Measurements from ENCODE around the gene OPALIN. TPM values are rescaled to one million over a fixed set of nuclear protein-coding genes. Genes with fewer than 3 reads are reported as not detected.
A peak's percentile ranks its signal among the peaks of the same experiment; 100 is the strongest.

The OPALIN gene
- total RNA-seq, 1 donor from 2014 or later, result not detected

DNA sequence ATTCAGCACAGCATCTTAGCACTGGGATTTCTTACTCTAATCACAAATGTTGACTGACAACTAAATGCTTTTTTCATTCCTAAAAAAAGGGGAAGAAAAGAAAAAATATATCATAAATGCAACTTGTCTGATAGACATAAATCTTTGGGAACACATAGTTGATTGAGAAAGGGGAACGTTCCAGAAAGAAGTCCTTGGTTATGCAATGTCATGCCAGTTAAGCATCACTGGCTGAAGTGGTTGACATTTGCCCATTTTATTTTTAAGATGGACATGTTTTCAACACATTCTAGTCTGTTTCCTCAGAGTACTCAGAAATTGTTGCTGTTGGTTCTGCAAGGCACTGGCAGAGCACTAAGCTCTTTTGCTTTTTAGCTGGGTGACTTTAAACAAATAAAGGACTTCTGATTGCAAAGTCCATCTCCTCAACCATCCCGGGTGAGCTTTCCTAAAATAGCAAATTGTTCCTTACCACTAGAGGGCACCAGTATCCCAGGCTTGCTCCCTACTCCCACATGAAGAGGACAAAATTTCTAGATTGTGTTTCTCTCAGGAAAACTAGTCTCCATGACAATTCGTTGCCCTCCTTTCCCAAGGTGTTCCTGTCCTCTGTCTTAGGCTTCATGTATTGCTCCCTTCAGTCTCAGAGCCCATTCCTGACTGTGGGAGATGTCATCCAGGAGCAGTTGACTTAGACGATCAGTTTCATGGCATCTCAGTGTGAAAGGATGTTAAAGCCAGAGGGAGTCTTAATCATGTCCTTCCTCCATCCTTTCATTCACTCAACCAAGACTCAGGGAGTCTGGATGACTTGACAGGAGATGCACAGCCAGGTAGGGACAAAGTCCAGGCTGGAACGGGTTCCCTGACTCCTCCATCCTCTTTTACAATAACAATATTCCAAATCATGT lies 23.9 kb downstream of the OPALIN start:
- Histone ChIP-seq H3K36me3 (ENCODE audit: control insufficient read depth, insufficient read depth, low read length) (no peaks in the 10 kb centered on the region), H3K4me3 (ENCODE audit: low read depth, low read length) (no peak overlapping the region), H3K27me3 (ENCODE audit: control insufficient read depth, insufficient read depth, low read length) (peaks cover 8% of the 10 kb centered on the region)
- no peak for DNase-seq (ENCODE audit: low read depth)
- peak; percentile 83 for TF ChIP-seq CTCF (IDR thresholded peaks at IDR 0.05; ENCODE audit: insufficient read depth, low read length, poor library complexity, severe bottlenecking)

DNA sequence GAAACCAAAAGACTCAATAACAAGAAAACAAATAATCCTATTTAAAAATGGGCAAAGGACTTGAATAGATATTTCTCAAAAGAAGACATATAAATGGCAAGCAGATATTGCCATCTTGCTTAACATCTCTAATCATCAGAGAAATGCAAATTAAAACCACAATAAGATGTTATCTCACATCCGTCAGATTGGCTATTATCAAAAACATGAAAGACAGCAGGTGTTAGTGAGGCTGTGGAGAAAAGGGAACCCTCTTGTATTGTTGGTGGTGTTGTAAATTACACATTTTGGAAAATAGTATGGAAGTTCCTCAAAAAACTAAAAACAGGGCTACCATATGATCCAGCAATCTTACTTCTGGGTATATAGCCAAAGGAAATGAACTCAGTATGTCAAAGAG lies 25.7 kb downstream of the OPALIN start:
- TF ChIP-seq CTCF (IDR thresholded peaks at IDR 0.05; ENCODE audit: insufficient read depth, low read length, poor library complexity, severe bottlenecking), result no peak
- H3K27me3 ChIP-seq (ENCODE audit: control insufficient read depth, insufficient read depth, low read length), result peaks cover 4% of the 10 kb centered on the region
- no peak overlapping the region for H3K4me3 ChIP-seq (ENCODE audit: low read depth, low read length)
- no peak for DNase-seq (ENCODE audit: low read depth)
- H3K36me3 ChIP-seq (ENCODE audit: control insufficient read depth, insufficient read depth, low read length), result no peaks in the 10 kb centered on the region

DNA sequence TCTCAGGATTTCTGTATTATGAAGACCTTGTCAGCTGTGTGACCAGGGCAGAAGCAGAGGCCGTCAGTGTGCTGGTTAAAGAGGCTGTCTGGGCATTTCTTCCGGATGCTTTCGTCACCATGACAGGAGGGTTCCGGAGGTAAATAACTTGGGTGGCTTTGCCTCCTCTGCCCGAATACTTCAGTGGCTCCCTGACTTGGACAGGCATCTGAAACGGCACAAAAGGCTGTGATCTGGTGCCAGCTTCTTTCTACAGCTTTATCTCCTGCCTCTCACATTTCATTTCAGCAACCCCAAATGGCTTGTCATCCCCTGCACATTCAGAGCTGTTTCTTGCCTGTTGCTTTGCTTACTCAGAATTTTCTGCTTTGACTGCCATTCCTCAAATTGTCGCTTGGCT lies 31.3 kb downstream of the OPALIN start:
- Histone ChIP-seq H3K27me3 (ENCODE audit: control insufficient read depth, insufficient read depth, low read length) (no peaks in the 10 kb centered on the region), H3K36me3 (ENCODE audit: control insufficient read depth, insufficient read depth, low read length) (no peaks in the 10 kb centered on the region), H3K4me3 (ENCODE audit: low read depth, low read length) (no peak overlapping the region)
- DNase-seq (ENCODE audit: low read depth), result no peak
- TF ChIP-seq CTCF (IDR thresholded peaks at IDR 0.05; ENCODE audit: insufficient read depth, low read length, poor library complexity, severe bottlenecking), result no peak

DNA sequence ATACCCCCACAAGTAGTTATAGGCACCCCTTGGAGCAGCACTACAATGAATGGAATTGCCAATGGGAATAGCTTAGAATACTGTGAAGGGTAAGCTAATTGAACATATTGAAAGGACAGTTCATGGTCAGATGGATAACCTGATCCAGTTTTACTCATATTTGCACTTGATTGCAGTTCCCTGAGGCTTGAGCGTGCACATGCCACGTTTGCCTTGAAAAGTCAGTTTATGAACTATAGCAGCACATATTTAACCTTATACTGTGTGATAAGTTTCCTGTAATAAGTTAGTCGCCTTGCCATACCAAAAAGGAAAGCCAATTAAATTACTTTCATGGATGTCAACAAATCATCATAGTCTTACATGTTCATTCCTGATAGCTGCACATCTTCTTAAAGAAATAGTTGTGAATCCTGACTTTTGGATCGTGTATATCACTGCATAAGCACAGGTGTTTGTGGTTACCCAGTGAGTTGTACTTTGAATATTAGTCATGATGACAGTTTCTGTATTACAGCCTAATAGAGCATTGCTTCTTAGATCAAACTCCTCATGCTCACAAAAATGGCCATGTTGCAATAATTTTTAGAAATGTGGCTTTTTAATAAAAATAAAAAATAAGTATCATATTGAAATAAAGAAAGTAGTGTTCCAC lies 33.0 kb downstream of the OPALIN start:
- H3K36me3 ChIP-seq (ENCODE audit: control insufficient read depth, insufficient read depth, low read length), result no peaks in the 10 kb centered on the region
- DNase-seq (ENCODE audit: low read depth), result no peak
- TF ChIP-seq CTCF (IDR thresholded peaks at IDR 0.05; ENCODE audit: insufficient read depth, low read length, poor library complexity, severe bottlenecking), result no peak
- H3K27me3 ChIP-seq (ENCODE audit: control insufficient read depth, insufficient read depth, low read length), result no peaks in the 10 kb centered on the region
- no peak overlapping the region for H3K4me3 ChIP-seq (ENCODE audit: low read depth, low read length)

DNA sequence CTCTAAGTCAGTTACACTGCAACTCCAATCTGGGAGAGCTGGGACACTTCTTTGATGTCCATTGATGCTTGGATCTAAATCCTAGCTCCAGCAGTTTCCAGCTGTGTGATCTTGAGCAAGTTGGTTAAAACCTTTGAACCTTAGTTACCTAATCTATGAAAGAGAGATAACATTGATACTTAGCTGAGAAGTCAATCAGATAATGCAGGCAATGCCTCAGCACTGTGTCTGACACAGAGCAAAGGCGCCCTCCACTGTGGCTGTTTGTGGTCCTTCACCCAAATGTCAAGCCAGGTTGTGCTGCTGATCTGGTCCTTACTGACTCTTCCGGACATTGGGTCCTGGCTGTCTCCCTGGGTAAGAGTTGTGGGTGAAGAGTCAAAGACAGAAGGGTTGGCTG lies 34.4 kb downstream of the OPALIN start:
- H3K36me3 ChIP-seq (ENCODE audit: control insufficient read depth, insufficient read depth, low read length), result no peaks in the 10 kb centered on the region
- no peak for TF ChIP-seq CTCF (IDR thresholded peaks at IDR 0.05; ENCODE audit: insufficient read depth, low read length, poor library complexity, severe bottlenecking)
- no peak for DNase-seq (ENCODE audit: low read depth)
- H3K27me3 ChIP-seq (ENCODE audit: control insufficient read depth, insufficient read depth, low read length), result no peaks in the 10 kb centered on the region
- no peak overlapping the region for H3K4me3 ChIP-seq (ENCODE audit: low read depth, low read length)

Measured in kidney epithelial cell (primary cell).